B cell (primary cell): Measurements from ENCODE around the gene TGFBR1. TPM values are rescaled to one million over a fixed set of nuclear protein-coding genes. Genes with fewer than 3 reads are reported as not detected.

Experiments
- ATAC-seq: fragments of 200-7000 bp; cut with Tn5 transposase; one replicate; pipeline ENCODE4 v1.10.0; 2021; ENCODE audit warnings: low read depth, mild to moderate bottlenecking, moderate number of reproducible peaks, moderate library complexity
- CTCF ChIA-PET: fragments of 350-600 bp; sonication (Branson Sonifier 250); formaldehyde crosslinking; loops from one replicate; lab custom pipeline; 2021; ENCODE audit warnings: antibody characterized with exemption, inconsistent platforms; lab: Charles Lee
- POLR2A ChIA-PET: fragments of 350-600 bp; sonication (Branson Sonifier 250); formaldehyde crosslinking; loops from one replicate; lab custom pipeline; 2021; ENCODE audit warnings: antibody characterized with exemption; lab: Charles Lee
- DNase-seq: peaks from one replicate; pipeline ENCODE4 v3.0.0; 2013
- H2AFZ ChIP-seq: 2 replicates; pipeline ENCODE4 v1.6.1; 2012; ENCODE audit warnings: mild to moderate bottlenecking, low read depth, low read length; ENCODE audit not compliant: insufficient read depth, poor library complexity, severe bottlenecking
- H3K27ac ChIP-seq, 2 donors: 1 replicate in 1 of 2; 2 replicates in 1 of 2; pipeline ENCODE4 v1.5.1; 2012 to 2013; ENCODE audit warnings: low read length in 2 of 2, mild to moderate bottlenecking in 2 of 2, moderate library complexity in 1 of 2
- H3K27me3 ChIP-seq, 4 experiments: fragments of 200-600 bp in 1 of 4; sonication (generic) in 1 of 4; replicated peaks in 1 of 4; 1 replicate in 2 of 4; 2 replicates in 2 of 4; pipeline versions ENCODE4 v1.6.1 to v1.7.0; 2013 to 2016; ENCODE audit warnings: low read length in 3 of 4, mild to moderate bottlenecking in 2 of 4, mixed read lengths in 1 of 4, moderate library complexity in 1 of 4; ENCODE audit not compliant: insufficient read depth in 4 of 4, control insufficient read depth in 3 of 4; ENCODE audit errors: control extremely low read depth in 1 of 4
- H3K36me3 ChIP-seq, 2 experiments: replicated peaks in 1 of 2; 1 replicate in 1 of 2; 2 replicates in 1 of 2; pipeline versions ENCODE4 v1.6.1 to v1.7.1; 2013; ENCODE audit warnings: low read length in 1 of 2; ENCODE audit not compliant: insufficient read depth in 2 of 2, control insufficient read depth in 1 of 2; ENCODE audit errors: control extremely low read depth in 1 of 2, extremely low read depth in 1 of 2
- H3K4me1 ChIP-seq, 2 donors: fragments of 200-600 bp in 1 of 2; sonication (generic) in 1 of 2; 1 replicate in 1 of 2; 2 replicates in 1 of 2; pipeline versions ENCODE4 v1.5.1 to v1.6.1; 2013 to 2017; ENCODE audit warnings: low read length in 2 of 2; ENCODE audit not compliant: control insufficient read depth in 2 of 2, insufficient read depth in 2 of 2
- H3K4me2 ChIP-seq: replicated peaks from 2 replicates; pipeline ENCODE3; 2012; ENCODE audit warnings: mild to moderate bottlenecking, low read depth, low read length; ENCODE audit not compliant: poor library complexity, severe bottlenecking
- H3K4me3 ChIP-seq, 5 experiments: fragments of 200-600 bp in 1 of 5; sonication (generic) in 1 of 5; 1 replicate in 3 of 5; 2 replicates in 2 of 5; pipeline versions ENCODE4 v1.5.1 to v1.7.0; 2011 to 2016; ENCODE audit warnings: low read length in 4 of 5, mild to moderate bottlenecking in 4 of 5, low read depth in 2 of 5, control low read depth in 1 of 5, moderate library complexity in 1 of 5; ENCODE audit not compliant: insufficient read depth in 1 of 5; ENCODE audit errors: control extremely low read depth in 1 of 5, extremely low read depth in 1 of 5
- H3K79me2 ChIP-seq: fragments of 200-600 bp; sonication (generic); one replicate; pipeline ENCODE4 v1.6.0; 2016; ENCODE audit warnings: low read length; ENCODE audit not compliant: control insufficient read depth, insufficient read depth
- H3K9ac ChIP-seq: fragments of 200-600 bp; sonication (generic); 2 replicates; pipeline ENCODE4 v1.6.1; 2017; ENCODE audit warnings: mild to moderate bottlenecking, low read length, moderate library complexity
- H3K9me3 ChIP-seq, 3 donors: one replicate each; pipeline versions ENCODE4 v1.6.1 to v1.7.1; 2013; ENCODE audit warnings: low read length in 2 of 3; ENCODE audit not compliant: control insufficient read depth in 2 of 3, insufficient read depth in 1 of 3; ENCODE audit errors: control extremely low read depth in 1 of 3
- H4K20me1 ChIP-seq: 2 replicates; pipeline ENCODE4 v1.6.0; 2012; ENCODE audit warnings: mild to moderate bottlenecking, low read length; ENCODE audit not compliant: insufficient read depth, control insufficient read depth, poor library complexity, severe bottlenecking
- H3K27ac Mint-ChIP-seq: one replicate; pipeline ENCODE4 v1.8.0; 2021; ENCODE audit warnings: mixed read lengths
- H3K27me3 Mint-ChIP-seq: one replicate; pipeline ENCODE4 v1.8.0; 2021; ENCODE audit warnings: mixed read lengths
- H3K4me1 Mint-ChIP-seq: one replicate; pipeline ENCODE4 v1.8.0; 2021; ENCODE audit warnings: mixed read lengths
- H3K4me3 Mint-ChIP-seq: one replicate; pipeline ENCODE4 v1.8.0; 2021; ENCODE audit warnings: mixed read lengths
- H3K9me3 Mint-ChIP-seq: one replicate; pipeline ENCODE4 v1.8.0; 2022; ENCODE audit warnings: mixed read lengths; ENCODE audit not compliant: insufficient read depth
- CTCF ChIP-seq: fragments of 200-600 bp; IDR thresholded peaks from one replicate; pipeline ENCODE4 v1.8.0; 2022; ENCODE audit warnings: antibody characterized with exemption, mild to moderate bottlenecking
- EZH2 ChIP-seq: IDR thresholded peaks from 2 replicates; pipeline ENCODE4 v1.6.1; 2012; ENCODE audit warnings: borderline replicate concordance, low read depth, mild to moderate bottlenecking, moderate library complexity, low read length; ENCODE audit not compliant: insufficient read depth, poor library complexity, severe bottlenecking
- WGBS: methylation state at CpG from one replicate; pipeline ENCODE4 v1.1.5; 2013; ENCODE audit warnings: missing lambda C conversion rate; ENCODE audit not compliant: insufficient coverage; 5-methylcytosine and 5-hydroxymethylcytosine counted together
- intact Hi-C: fragments of 100-400 bp; cut with micrococcal nuclease; formaldehyde crosslinking; loops from one replicate; pipeline ENCODE4 v1.10.0; 2022
- polyA plus RNA-seq: library from polyadenylated mRNA; depleted of rRNA; stranded (reverse); fragments of >200 nt; gene quantifications from 2 replicates; pipeline ENCODE4 v1.2.3, GENCODE V29; 2012
- total RNA-seq, 2 donors: library from RNA; stranded (reverse); fragments of 120-200 nt in 1 of 2; gene quantifications; 1 replicate in 1 of 2; 2 replicates in 1 of 2; pipeline versions ENCODE4 v1.2.3 to v1.2.4, GENCODE V29; 2013 to 2022

TGFBR1 gene
- total and polyA plus RNA-seq, 2 donors (not counting 1 experiment from before 2014, with no cell fraction given): 3.0 to 60.7 TPM

DNA sequence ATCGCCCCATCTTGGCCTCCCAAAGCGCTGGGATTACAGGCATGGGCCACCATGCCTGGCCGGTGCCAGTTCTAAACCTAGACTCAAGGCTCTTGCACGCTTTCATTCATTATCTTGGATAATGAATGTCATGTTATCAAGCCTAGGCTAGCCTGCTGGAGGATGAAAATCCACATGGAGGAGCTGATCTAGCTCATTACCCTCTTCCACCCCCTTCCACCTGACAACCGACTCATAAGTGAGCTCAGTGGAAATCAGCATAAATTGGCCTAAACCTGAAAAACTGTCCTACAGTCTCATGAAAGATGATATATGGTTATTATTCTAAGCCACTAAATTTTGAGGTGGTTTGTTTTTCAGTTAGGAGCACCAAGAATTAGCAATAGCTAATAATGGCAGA is 3.6 kb upstream of the TGFBR1 start:
- no peak overlapping the region for H2AFZ ChIP-seq
- no peak overlapping the region for H3K27ac ChIP-seq
- no peak for DNase-seq
- intact Hi-C loops: no loop called here
- ChIA-PET CTCF (interaction anchor here (0.8 to 8.3 kb wide), 3 partner anchors 38 to 103 kb away, joined by 3 to 82 read pairs (median 18); no protein-coding TSS in a partner anchor), POLR2A (no interaction called here)
- peaks cover 12% of the 10 kb centered on the region in 2 donors for H3K4me1 ChIP-seq
- H3K36me3 ChIP-seq: no peaks in the 10 kb centered on the region
- Mint-ChIP-seq H3K9me3 (no peaks in the 10 kb centered on the region), H3K27me3 (no peaks in the 10 kb centered on the region), H3K27ac (no peak overlapping the region), H3K4me1 (peaks cover 15% of the 10 kb centered on the region), H3K4me3 (no peak overlapping the region)
- no peaks in the 10 kb centered on the region for H3K27me3 ChIP-seq
- H3K79me2 ChIP-seq: peaks cover 9% of the 10 kb centered on the region
- no peak overlapping the region for H3K4me2 ChIP-seq
- TF ChIP-seq CTCF (no peak), EZH2 (no peak)
- no peak overlapping the region for H3K4me3 ChIP-seq
- no peak for ATAC-seq
- no peaks in the 10 kb centered on the region for H4K20me1 ChIP-seq
- H3K9ac ChIP-seq: no peak overlapping the region
- no peaks in the 10 kb centered on the region for H3K9me3 ChIP-seq
- 100% methylated on average over 3 of the region's 5 CpGs for WGBS

DNA sequence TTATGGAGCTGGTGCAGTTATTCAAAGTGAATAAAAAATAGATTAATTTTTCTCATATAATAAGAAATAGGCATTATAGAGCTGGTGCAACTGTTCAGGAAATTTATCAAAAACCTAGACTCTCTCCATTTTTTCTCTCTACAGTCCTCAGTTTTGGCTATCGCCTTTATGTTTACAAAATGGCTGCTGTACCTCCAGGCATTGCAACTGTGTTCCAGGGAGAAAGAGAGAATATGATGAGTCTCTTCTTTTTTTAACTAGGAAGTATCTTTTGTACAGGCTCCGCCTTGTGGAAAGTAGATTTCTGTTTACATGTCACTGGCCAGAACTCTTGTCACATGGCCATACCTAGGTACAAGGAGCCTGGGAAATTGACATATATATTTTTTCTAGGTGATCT is 3.1 kb upstream of the TGFBR1 start:
- intact Hi-C loops: no loop called here
- no peaks in the 10 kb centered on the region for H3K9me3 Mint-ChIP-seq
- POLR2A ChIA-PET: no interaction called here
- H4K20me1 ChIP-seq: no peaks in the 10 kb centered on the region
- no peak overlapping the region for H3K4me3 Mint-ChIP-seq
- WGBS: no CpG with 5 or more reads among the region's 2 CpGs
- peaks cover 17% of the 10 kb centered on the region in 2 donors for H3K4me1 ChIP-seq
- TF ChIP-seq CTCF (no peak), EZH2 (no peak)
- H3K27me3 ChIP-seq: no peaks in the 10 kb centered on the region
- no peaks in the 10 kb centered on the region for H3K36me3 ChIP-seq
- H3K79me2 ChIP-seq: peaks cover 15% of the 10 kb centered on the region
- H3K4me3 ChIP-seq: no peak overlapping the region
- no peak overlapping the region for H3K27ac Mint-ChIP-seq
- H3K9ac ChIP-seq: no peak overlapping the region
- ATAC-seq (no peak), DNase-seq (no peak)
- no peaks in the 10 kb centered on the region for H3K9me3 ChIP-seq
- peaks cover 20% of the 10 kb centered on the region for H3K4me1 Mint-ChIP-seq
- no peaks in the 10 kb centered on the region for H3K27me3 Mint-ChIP-seq
- no peak overlapping the region for H3K27ac ChIP-seq
- CTCF ChIA-PET: interaction anchor here (4.1 to 8.3 kb wide), 2 partner anchors 38 to 99 kb away, joined by 18 to 82 read pairs; no protein-coding TSS in a partner anchor
- no peak overlapping the region for H2AFZ ChIP-seq
- no peak overlapping the region for H3K4me2 ChIP-seq
